Fibroblast of skin of abdomen (primary cell): ENCODE data around the gene S100A2.
"Not testable (repeated sequence)": the region's sequence is repeated elsewhere in the genome, so short reads cannot be mapped to it uniquely, and the experiment has no call there.

Source experiments
- DNase-seq: peaks from one replicate; pipeline ENCODE4 v3.0.0-alpha.2; 2013

Gene S100A2

GRCh38 chr1:153527683-153528040 is 38.0 kb downstream of the S100A2 start:
- no peak for DNase-seq

GRCh38 chr1:153527023-153527682 is 38.5 kb downstream of the S100A2 start:
- DNase-seq, result peak; percentile 42

- no peak for DNase-seq
Measured at GRCh38 chr1:153526132-153526543, 39.5 kb downstream of the S100A2 start.

- DNase-seq, result no peak
Measured at GRCh38 chr1:153525088-153525728, 40.4 kb downstream of the S100A2 start.

- DNase-seq, result not testable (repeated sequence)
Measured at GRCh38 chr1:153522353-153523048, 43.1 kb downstream of the S100A2 start.

DNA sequence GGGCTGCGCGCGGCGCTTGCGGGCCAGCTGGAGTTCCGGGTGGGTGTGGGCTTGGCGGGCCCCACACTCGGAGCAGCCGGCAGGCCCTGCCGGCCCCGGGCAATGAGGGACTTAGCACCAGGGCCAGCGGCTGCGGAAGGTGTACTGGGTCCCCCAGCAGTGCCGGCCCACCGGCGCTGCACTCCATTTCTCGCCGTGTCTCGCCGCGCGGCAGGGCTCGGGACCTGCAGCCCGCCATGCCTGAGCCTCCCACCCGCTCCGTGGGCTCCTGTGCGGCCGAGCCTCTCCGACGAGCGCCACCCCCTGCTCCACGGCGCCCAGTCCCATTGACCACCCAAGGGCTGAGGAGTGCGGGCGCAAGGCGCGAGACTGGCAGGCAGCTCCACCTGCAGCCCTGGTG is 43.8 kb downstream of the S100A2 start:
- not testable (repeated sequence) for DNase-seq

- DNase-seq, result no peak
Measured at GRCh38 chr1:153520818-153521476, 44.7 kb downstream of the S100A2 start.

GRCh38 chr1:153520137-153520691 is 45.4 kb downstream of the S100A2 start:
- DNase-seq, result not testable (repeated sequence)

GRCh38 chr1:153519242-153519641 is 46.4 kb downstream of the S100A2 start:
- DNase-seq, result no peak

DNA sequence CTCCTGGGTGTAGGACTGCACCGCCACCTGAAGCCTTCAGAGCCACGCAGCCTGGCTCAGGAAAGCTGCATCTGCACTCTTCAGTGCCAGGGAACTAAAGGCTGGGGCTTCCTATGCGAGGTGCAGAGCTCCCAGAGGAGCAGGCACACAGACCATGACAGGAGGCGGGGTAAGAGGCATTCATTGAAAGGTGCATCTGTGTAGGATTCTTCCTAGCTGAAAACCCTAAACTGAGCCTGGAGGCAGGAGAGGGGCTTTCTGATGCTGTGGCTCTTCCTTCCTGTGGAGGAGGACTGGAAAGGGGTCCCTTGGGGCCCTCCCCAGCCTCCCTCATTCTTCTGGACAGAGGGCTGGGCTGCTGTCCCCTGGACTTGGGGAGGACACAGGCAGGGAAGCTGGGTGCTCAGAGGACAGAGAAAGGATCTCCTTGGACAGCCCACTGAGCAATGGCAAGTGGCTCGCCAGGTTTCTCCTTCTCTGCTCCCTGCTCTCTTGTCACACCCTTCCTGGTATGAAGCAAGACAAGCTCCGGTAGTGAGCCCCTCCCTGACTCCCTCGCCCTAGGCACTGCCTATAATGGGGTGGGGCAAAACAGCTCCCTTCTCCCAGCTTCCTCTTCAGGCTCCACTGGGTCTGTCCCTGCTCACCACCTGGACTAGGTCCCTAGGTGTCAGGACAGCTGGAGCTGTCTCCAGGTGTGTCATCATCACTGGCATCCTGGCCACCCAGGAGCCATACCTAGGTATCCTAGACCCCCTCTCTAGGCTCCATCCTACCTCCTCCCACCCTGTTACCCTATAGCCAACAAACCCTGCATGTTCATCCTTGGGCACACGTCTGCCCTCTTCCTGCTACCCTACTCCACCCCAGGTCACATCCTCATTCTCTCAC is 49.9 kb downstream of the S100A2 start:
- no peak for DNase-seq

- DNase-seq, result no peak
Measured at GRCh38 chr1:153513666-153514065, 52.0 kb downstream of the S100A2 start.

- DNase-seq, result no peak
Measured at GRCh38 chr1:153513023-153513422, 52.6 kb downstream of the S100A2 start.
